HG02642 (cell line): ENCODE results near the gene CSNK1G1.
"Not testable (repeated sequence)": the region's sequence is repeated elsewhere in the genome, so short reads cannot be mapped to it uniquely, and the experiment has no call there.

Source experiments
- ATAC-seq: cut with Tn5 transposase; IDR thresholded peaks from one replicate; pipeline ENCODE4 v1.9.1; 2021; ENCODE audit warnings: mild to moderate bottlenecking; ENCODE audit not compliant: unreplicated experiment, poor library complexity

Gene CSNK1G1

GRCh38 chr15:64354688-64355344 is 1.2 kb downstream of the CSNK1G1 start:
- ATAC-seq = no peak

GRCh38 chr15:64351265-64351664 is 4.7 kb downstream of the CSNK1G1 start:
- ATAC-seq = no peak

- no peak for ATAC-seq
Observed at GRCh38 chr15:64349375-64349774, 6.6 kb downstream of the CSNK1G1 start.

- no peak for ATAC-seq
Observed at GRCh38 chr15:64348455-64348854, 7.5 kb downstream of the CSNK1G1 start.

GRCh38 chr15:64346242-64346641 is 9.7 kb downstream of the CSNK1G1 start:
- not testable (repeated sequence) for ATAC-seq

DNA sequence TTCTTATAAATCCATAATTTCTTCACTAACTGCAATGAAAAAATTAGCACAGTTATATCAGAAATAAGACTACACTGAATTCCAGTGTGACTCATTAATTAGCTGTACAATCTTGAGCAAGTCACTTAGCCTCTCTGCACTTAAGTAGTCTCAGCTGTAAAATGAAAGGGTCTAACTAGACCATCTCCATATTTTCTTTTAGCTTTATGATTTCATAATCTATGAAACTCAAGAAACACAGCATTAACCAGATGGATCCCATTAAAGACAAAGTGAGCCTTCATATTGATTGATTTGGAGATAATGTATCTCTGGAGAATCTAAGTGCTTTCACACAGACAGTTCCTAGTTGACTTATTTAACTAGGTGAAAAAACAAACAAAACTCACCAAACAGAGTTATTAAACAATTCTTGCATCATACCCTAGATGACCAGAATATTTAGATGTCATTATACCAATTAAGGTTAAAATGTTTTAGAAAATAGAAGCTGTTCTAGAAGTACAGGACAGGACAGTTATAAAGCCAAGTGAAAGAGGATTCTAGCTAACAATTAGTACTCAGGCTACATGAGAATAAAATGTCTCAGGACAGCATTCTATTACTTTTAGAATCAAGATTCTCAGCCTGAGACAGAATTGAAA is 11.2 kb downstream of the CSNK1G1 start:
- no peak for ATAC-seq

GRCh38 chr15:64343841-64344240 is 12.1 kb downstream of the CSNK1G1 start:
- ATAC-seq = no peak

DNA sequence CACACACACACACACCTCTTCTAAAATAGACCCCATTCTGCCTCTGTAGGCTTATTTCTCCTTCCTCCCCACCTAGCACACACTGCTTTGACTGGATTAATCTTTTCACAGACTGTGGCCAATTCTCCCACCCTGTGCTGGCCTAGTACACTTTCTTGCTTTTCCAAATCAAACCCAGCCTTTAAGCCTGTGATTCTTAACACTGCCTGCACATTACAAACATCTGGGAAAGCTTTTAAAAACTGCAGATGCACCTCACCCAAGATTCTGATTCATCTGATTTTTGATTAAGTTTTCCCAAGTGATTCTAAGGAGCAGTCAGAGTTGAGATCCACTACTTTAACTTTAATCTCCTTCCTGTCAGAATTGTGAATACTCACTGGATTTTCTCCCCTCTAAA is 12.8 kb downstream of the CSNK1G1 start:
- ATAC-seq = no peak

DNA sequence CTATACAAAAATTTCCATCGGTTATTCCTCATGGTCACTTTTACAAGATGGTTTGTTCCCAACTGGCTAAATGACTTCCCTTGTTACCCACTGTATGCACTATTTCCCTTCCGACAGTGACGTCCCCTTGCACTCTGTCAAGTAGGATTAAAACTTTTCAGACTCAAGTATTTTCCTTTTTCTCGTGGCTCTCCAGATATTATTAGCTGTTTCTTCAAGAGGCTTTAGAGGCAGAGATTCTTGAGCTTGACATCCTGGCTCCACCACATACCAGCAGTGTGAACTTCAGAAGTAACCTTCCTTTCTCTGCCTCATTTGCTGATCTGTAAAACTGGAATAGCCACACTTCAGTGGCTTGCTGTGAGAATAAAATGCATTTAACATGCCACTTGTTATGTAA is 14.0 kb downstream of the CSNK1G1 start:
- ATAC-seq = no peak

- no peak for ATAC-seq
Observed at GRCh38 chr15:64340355-64340754, 15.6 kb downstream of the CSNK1G1 start.

- ATAC-seq = no peak
Observed at GRCh38 chr15:64337761-64338160, 18.2 kb downstream of the CSNK1G1 start.

- ATAC-seq = no peak
Observed at GRCh38 chr15:64333986-64334929, 21.7 kb downstream of the CSNK1G1 start.

- ATAC-seq = no peak
Observed at GRCh38 chr15:64333516-64333915, 22.5 kb downstream of the CSNK1G1 start.

GRCh38 chr15:64331668-64332067 is 24.3 kb downstream of the CSNK1G1 start:
- not testable (repeated sequence) for ATAC-seq

GRCh38 chr15:64326975-64327374 is 29.0 kb downstream of the CSNK1G1 start:
- ATAC-seq = not testable (repeated sequence)

DNA sequence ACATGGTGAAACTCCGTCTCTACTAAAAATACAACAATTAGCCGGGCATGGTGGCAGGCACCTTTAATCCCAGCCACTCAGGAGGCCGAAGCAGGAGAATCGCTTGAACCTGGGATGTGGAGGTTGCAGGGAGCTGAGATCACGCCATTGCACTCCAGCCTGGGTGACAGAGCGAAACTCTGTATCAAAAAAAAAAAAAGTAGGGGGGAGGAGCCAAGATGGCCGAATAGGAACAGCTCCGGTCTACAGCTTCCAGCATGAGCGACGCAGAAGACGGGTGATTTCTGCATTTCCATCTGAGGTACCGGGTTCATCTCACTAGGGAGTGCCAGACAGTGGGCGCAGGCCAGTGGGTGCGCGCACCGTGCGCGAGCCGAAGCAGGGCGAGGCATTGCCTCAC is 29.5 kb downstream of the CSNK1G1 start:
- ATAC-seq = not testable (repeated sequence)

DNA sequence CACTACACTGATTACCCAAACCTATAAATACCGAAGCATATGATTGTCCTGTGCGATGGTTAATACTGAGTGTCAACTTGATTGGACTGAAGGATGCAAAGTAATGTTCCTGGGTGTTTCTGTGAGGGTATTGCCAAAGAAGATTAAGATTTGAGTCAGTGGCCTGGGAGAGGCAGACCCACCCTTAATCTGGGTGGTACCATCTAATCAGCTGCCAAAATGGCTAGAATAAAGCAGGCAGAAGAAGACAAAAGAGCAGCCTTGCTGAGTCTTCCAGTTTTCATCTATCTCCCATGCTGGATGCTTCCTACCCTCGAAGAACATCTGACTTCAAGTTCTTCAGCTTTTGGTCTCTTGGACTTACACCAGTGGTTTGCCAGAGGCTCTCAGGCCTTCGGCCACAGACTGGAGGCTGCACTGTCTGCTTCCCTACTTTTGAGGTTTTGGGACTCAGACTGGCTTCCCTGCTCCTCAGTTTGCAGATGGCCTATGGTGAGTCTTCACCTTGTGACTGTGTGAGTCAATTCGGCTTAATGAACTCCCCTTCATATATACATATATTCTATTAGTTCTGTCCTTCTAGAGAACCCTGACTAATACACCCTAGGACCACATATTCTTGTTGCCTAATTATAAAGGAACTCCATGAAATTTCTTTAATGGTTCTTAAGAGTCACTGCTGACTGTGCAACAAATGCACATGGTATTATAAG is 31.7 kb downstream of the CSNK1G1 start:
- no peak for ATAC-seq

GRCh38 chr15:64315216-64315615 is 40.8 kb downstream of the CSNK1G1 start:
- no peak for ATAC-seq

DNA sequence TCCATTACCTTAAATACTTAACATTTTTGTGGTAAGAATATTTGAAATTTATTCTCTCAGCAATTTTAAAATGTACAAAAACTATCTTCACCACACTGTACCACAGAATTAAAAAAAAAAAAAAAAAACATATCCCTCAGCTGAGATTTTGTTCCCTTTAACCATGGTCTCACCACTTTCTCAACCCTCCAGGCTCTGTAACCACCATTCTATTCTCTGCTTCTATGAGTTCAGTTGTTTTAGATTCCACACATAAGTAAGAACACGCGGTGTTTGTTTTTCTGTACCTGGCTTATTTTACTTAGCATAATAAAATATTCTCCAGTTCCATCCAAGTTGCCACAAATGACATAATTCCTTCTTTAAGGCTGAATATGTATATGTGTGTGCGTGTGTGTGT is 41.5 kb downstream of the CSNK1G1 start:
- ATAC-seq = no peak

- no peak for ATAC-seq
Observed at GRCh38 chr15:64311566-64311965, 44.4 kb downstream of the CSNK1G1 start.
